ENCODE measurements around the gene ANKRD30B. TPM values are rescaled to one million over a fixed set of nuclear protein-coding genes. Genes with fewer than 3 reads are reported as not detected.

The ANKRD30B gene
- total and polyA plus RNA-seq, 2 of the 8 experiments (the other 6 are each of a cell fraction or from before 2014, with no cell fraction given) = not detected

DNA sequence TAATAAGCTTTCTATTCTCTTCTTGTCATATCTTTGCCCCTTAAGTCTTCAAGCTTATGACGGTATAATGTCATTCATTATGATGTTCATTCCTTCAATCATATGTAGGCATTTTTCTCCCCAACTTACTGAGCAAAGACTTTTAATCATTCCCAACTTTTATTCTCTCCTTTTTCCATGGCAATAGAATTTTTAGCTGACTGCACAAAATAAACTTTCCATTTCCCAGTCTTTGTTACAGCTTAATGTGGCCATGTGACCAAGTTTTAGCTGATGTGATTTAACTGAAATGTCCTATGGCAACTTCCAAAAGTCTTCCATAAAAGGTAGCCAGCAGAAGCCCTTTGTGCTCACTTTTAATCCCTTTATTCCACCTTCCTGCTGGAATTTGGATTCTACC is 152.5 kb downstream of the ANKRD30B start (continued):
- TF ChIP-seq, protein P1, sequence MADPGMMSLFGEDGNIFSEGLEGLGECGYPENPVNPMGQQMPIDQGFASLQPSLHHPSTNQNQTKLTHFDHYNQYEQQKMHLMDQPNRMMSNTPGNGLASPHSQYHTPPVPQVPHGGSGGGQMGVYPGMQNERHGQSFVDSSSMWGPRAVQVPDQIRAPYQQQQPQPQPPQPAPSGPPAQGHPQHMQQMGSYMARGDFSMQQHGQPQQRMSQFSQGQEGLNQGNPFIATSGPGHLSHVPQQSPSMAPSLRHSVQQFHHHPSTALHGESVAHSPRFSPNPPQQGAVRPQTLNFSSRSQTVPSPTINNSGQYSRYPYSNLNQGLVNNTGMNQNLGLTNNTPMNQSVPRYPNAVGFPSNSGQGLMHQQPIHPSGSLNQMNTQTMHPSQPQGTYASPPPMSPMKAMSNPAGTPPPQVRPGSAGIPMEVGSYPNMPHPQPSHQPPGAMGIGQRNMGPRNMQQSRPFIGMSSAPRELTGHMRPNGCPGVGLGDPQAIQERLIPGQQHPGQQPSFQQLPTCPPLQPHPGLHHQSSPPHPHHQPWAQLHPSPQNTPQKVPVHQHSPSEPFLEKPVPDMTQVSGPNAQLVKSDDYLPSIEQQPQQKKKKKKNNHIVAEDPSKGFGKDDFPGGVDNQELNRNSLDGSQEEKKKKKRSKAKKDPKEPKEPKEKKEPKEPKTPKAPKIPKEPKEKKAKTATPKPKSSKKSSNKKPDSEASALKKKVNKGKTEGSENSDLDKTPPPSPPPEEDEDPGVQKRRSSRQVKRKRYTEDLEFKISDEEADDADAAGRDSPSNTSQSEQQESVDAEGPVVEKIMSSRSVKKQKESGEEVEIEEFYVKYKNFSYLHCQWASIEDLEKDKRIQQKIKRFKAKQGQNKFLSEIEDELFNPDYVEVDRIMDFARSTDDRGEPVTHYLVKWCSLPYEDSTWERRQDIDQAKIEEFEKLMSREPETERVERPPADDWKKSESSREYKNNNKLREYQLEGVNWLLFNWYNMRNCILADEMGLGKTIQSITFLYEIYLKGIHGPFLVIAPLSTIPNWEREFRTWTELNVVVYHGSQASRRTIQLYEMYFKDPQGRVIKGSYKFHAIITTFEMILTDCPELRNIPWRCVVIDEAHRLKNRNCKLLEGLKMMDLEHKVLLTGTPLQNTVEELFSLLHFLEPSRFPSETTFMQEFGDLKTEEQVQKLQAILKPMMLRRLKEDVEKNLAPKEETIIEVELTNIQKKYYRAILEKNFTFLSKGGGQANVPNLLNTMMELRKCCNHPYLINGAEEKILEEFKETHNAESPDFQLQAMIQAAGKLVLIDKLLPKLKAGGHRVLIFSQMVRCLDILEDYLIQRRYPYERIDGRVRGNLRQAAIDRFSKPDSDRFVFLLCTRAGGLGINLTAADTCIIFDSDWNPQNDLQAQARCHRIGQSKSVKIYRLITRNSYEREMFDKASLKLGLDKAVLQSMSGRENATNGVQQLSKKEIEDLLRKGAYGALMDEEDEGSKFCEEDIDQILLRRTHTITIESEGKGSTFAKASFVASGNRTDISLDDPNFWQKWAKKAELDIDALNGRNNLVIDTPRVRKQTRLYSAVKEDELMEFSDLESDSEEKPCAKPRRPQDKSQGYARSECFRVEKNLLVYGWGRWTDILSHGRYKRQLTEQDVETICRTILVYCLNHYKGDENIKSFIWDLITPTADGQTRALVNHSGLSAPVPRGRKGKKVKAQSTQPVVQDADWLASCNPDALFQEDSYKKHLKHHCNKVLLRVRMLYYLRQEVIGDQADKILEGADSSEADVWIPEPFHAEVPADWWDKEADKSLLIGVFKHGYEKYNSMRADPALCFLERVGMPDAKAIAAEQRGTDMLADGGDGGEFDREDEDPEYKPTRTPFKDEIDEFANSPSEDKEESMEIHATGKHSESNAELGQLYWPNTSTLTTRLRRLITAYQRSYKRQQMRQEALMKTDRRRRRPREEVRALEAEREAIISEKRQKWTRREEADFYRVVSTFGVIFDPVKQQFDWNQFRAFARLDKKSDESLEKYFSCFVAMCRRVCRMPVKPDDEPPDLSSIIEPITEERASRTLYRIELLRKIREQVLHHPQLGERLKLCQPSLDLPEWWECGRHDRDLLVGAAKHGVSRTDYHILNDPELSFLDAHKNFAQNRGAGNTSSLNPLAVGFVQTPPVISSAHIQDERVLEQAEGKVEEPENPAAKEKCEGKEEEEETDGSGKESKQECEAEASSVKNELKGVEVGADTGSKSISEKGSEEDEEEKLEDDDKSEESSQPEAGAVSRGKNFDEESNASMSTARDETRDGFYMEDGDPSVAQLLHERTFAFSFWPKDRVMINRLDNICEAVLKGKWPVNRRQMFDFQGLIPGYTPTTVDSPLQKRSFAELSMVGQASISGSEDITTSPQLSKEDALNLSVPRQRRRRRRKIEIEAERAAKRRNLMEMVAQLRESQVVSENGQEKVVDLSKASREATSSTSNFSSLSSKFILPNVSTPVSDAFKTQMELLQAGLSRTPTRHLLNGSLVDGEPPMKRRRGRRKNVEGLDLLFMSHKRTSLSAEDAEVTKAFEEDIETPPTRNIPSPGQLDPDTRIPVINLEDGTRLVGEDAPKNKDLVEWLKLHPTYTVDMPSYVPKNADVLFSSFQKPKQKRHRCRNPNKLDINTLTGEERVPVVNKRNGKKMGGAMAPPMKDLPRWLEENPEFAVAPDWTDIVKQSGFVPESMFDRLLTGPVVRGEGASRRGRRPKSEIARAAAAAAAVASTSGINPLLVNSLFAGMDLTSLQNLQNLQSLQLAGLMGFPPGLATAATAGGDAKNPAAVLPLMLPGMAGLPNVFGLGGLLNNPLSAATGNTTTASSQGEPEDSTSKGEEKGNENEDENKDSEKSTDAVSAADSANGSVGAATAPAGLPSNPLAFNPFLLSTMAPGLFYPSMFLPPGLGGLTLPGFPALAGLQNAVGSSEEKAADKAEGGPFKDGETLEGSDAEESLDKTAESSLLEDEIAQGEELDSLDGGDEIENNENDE (IDR thresholded peaks at IDR 0.05; ENCODE audit: insufficient replicate concordance, low read length) = no peak
- TF ChIP-seq SIN3A (conservative IDR thresholded peaks at IDR 0.05 in 1 of 2, IDR thresholded peaks at IDR 0.05 in 1 of 2; ENCODE audit: low read depth in 1 of 2, low read length in 2 of 2) = no peak
- TF ChIP-seq, protein P2, sequence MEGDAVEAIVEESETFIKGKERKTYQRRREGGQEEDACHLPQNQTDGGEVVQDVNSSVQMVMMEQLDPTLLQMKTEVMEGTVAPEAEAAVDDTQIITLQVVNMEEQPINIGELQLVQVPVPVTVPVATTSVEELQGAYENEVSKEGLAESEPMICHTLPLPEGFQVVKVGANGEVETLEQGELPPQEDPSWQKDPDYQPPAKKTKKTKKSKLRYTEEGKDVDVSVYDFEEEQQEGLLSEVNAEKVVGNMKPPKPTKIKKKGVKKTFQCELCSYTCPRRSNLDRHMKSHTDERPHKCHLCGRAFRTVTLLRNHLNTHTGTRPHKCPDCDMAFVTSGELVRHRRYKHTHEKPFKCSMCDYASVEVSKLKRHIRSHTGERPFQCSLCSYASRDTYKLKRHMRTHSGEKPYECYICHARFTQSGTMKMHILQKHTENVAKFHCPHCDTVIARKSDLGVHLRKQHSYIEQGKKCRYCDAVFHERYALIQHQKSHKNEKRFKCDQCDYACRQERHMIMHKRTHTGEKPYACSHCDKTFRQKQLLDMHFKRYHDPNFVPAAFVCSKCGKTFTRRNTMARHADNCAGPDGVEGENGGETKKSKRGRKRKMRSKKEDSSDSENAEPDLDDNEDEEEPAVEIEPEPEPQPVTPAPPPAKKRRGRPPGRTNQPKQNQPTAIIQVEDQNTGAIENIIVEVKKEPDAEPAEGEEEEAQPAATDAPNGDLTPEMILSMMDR (IDR thresholded peaks at IDR 0.05; ENCODE audit: control extremely low read depth in 1 of 3, insufficient read depth in 1 of 3, low read depth in 1 of 3, low read length in 3 of 3) = no peak
- no peak for TF ChIP-seq TCF12 (IDR thresholded peaks at IDR 0.05; ENCODE audit: low read depth, low read length)
- no peak for TF ChIP-seq CEBPB (IDR thresholded peaks at IDR 0.05; ENCODE audit: low read depth, low read length)
- TF ChIP-seq FOSL1 (IDR thresholded peaks at IDR 0.05; ENCODE audit: insufficient read depth, low read depth, low read length) = no peak
- TF ChIP-seq GABPA (IDR thresholded peaks at IDR 0.05; ENCODE audit: borderline replicate concordance, insufficient read depth, low read length) = no peak
- TF ChIP-seq KDM5A (IDR thresholded peaks at IDR 0.05; ENCODE audit: low read length) = no peak
- TF ChIP-seq POU5F1 (IDR thresholded peaks at IDR 0.05; ENCODE audit: low read depth, low read length) = no peak
